Embryonic facial prominence (tissue), 1 donor: ENCODE measurements around the gene PCBP3.

Experiments
- DNase-seq: peaks from one replicate; pipeline ENCODE4 v3.0.0-alpha.2; 2016; ENCODE audit errors: extremely low spot score

Gene PCBP3

DNA sequence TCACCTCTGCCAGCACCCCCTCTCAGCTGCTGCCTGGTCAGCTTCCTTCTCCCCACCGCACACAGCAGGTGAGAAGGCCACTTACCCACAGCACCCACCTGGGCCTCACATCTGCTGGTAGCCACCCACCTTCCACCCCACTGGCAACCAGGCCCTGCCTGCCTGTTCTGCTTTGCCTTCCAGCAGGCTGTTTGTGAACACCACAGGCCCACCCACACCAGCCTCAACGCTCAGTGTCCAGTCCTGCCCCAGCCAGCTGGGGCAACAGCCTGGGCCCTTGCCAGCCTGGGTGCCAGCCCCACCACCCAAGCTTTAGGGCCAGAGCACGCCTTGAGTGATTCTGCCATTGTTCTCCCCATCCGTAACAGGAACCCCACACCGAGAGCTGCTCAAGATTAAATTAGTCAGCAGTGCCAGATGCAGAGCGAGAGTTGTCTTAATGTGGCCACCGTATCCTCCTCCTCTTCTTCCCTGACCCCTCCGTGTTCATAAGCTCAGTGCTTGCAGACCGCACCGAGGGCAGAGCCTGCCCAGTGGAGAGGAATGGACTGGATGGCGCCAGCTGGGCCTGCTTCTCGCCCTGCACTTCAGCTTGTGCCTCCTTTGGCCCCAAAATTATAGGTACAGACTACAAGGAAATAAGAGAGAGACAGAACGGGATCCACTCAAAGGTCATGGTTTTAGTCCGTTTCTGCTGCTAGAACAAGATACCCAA lies 217.8 kb downstream of the PCBP3 start:
- DNase-seq: no peak

DNA sequence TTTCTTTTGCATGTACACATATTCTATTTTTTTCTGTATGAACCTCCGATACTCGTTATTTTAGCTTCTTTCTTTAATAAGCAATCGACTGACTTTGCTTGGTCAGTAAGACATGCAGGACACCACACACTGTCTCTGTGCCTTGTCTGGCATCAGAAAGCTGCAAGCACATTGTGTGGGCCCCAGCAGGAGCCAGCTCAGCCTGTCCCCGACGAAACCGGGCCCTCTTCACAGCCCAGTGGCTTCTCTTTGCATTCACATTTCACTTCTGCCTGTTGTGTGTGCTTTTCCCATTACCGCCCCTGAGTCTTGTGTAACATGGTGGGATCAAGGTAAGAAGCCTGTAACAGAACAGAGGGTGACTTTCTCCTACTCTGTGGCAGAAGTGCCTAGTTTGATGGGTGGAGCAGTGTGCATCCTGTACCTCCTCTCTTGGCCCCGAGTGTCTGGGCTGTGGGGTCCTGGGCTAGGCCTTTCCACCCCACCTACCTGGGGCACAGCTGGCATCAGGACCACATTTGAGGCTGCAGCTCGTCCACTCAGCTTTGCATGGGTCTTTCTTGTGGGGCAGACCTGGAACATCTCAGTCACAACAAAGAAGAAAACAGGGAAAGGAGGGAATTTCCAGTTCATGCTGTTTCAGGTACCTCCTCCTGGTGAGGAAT lies 219.2 kb downstream of the PCBP3 start:
- DNase-seq: no peak

DNA sequence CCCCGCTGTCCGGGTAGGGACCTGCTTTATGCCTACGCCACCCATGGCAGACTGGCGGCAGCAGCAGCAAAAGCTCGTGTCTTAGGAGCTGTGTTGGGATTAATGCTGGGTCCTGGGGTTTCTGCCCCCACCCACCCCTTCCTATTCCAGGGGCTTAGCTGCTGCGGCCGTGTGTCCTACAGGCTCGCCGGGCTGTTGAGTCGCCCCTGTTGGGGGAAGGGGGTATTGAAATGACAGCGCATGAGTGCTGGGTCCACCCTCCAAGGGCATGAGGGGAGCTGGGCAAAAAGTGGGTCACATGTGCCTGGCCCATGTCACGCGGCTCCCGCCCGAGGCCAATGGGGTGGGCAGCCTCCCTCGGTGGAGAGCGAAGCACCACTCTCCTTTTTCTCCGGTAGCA lies 219.7 kb downstream of the PCBP3 start:
- DNase-seq: no peak

DNA sequence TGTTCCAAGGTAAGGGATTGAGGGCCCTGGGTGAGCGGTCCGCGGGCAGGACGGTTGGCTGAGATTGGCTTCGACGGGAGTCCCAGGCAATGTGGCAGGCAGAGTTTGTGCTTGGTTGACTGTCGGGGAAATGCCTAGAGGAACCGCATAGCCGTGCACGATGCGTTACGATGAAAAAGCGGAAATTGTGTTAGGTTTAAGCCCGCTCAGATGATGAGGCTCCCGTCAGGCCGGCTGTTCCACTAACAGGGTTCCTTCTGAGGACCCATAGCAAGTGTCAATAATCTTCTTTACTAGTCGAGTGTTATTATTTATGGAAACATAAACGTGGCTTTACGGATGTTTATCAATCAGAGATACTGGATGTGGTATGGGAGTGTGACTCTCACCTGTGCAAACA lies 220.2 kb downstream of the PCBP3 start:
- no peak for DNase-seq

DNA sequence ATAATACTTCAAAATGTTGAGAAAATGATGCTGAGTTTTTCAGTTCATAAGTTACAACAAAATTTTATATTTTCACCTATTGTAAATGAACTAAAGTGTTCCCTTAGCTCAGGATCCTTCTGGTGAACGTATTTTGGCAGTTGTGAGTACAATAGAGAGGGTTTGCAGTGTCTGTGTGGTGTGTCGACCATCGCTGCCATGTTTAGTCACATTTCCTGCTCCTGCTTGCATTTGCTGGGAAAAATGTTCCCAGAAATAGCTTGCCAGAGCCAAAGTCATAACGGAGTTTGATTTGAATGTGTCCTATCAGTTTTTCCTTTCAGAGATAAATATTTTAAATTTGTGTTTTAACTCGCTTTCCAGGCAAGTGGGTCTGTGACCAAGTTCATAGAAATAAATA lies 220.9 kb downstream of the PCBP3 start:
- no peak for DNase-seq

DNA sequence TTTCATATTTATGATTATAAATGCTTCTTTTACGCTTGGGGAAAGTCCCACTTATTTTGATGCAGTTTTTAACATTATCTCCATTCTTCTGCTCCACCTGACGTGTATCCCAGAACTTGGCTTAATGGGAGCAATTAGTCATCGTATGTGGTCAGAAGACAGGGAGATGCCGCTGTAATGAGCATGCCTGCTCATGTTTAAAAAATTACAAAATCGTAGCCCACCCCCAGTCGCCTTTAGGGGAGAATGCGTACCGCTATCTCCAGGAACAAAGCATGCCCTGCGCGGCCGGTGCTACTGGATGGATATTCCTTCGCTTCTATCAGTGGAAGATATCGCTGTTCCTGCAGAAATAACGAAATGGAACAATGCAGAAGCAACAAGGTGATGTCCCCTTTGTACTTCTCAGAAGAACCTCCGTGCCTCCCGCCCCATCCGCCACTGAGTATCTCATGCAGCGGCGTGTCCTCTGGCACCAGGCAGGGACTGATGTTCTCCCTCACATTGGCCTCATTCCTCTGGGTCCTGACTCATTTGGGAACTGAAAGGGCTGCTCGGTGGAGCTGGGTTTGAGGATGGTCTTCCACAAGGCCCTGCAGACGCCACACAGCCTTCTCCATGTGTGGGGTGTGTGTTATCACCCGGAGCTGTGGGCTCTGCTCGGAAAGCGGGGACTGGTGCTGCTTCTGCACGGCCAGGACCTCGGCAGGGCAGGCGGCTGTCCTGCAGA lies 221.7 kb downstream of the PCBP3 start:
- no peak for DNase-seq

DNA sequence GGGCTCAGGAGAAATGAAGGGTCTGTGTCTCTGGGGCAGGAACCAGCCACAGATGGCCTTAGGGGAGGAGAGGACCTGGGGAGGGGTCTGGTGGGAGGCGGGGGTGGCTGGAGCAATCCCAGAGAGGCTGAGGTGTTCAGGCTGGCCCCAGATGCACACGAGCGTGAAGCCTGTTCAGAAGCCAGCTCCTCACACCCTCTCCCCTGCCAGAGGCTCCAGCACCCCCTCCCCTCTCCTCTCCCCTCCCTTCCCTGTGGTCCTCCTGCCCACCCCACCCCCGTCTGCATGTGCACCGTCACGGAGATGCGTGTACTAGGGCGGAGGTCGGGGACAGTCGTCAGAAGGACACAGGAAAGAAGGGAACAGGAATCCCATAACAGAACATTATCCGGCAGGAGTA lies 223.0 kb downstream of the PCBP3 start:
- no peak for DNase-seq

DNA sequence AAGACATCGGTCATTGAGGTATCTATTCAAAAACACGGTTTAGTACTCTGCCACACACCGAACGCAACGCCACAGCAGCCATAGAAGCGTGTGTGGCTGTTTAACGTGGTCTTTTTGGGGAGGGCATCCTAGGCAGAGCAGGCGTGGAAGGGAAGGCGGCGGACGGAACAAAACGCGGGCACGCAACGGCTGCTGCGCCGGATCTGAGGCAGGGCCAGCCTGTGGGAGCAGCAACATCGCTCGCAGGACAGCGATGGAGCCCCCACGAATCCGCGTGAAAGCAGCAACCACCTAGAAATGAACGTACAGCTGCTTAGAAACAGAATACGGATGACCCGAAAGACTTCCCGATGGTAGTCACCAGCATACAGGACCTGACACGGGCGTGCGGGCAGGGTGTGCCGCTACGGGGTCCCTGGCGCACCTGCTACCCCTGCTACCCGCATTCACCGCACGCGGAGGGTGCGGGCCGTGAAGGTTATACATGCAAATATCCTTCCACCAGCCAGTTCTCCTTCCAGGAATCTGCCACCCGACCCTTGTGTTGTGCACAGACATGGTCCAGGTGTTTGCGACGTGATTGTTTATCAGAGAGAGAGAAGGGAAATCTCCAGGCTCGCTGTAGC lies 223.6 kb downstream of the PCBP3 start:
- DNase-seq: no peak

DNA sequence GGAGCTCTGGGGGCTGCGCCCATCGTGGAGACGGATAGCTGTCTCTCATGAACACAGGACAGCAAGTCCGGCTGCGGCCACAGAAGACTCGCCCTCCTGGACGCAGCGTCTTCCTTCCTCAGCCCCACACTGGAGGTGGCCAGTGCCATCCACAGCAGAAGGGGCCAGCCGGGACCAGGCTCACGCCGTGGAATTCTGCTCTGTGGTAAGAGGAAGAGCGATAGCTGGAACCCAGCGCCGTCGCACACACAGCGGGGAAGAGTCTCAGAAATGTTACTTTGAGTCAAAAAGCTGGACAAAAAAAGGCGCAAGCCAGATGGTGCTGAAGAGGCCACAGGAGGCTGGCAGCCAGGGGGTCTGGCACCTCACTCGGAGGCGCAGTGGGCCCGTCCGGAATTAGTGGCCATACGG lies 224.2 kb downstream of the PCBP3 start:
- DNase-seq: no peak

DNA sequence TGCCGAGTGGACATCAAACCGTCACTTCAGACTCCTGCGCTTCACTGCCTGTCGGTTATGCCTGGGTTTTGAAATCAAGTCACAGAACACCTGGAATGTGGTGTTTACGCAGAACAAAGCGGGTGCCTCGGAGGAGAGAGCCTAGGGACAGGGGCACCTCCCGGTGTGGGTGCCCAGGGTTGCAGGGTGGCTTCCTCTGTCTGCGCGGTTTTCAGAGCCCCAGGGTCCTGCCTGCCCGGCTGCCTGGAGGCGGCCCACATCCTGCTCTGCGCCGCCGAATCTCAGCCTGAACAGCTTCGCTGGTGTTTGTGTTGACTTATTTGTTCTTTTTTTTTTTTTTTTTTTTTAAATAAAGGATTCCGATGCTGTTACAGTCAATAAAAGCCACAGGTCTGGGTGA lies 224.6 kb downstream of the PCBP3 start:
- DNase-seq: no peak

DNA sequence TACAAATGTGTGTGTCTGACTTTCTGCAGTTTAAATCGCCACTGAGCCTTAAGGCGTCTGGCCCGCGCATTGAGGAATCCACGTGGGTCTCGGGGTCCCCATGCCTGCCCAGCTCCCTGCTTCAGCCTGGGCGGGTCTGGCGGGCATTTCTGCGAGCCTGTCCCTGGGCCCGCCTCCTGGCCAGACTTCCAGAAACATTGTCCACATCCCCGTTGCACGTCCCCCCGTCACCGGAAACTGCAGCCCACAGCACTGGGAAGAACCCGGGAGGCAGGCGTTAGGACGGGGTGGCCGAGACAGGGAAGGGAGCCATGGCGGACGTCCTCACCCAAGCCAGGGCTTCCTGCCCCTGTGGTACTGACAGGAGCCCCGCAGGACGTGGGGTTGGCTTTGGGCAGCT lies 225.0 kb downstream of the PCBP3 start:
- no peak for DNase-seq

DNA sequence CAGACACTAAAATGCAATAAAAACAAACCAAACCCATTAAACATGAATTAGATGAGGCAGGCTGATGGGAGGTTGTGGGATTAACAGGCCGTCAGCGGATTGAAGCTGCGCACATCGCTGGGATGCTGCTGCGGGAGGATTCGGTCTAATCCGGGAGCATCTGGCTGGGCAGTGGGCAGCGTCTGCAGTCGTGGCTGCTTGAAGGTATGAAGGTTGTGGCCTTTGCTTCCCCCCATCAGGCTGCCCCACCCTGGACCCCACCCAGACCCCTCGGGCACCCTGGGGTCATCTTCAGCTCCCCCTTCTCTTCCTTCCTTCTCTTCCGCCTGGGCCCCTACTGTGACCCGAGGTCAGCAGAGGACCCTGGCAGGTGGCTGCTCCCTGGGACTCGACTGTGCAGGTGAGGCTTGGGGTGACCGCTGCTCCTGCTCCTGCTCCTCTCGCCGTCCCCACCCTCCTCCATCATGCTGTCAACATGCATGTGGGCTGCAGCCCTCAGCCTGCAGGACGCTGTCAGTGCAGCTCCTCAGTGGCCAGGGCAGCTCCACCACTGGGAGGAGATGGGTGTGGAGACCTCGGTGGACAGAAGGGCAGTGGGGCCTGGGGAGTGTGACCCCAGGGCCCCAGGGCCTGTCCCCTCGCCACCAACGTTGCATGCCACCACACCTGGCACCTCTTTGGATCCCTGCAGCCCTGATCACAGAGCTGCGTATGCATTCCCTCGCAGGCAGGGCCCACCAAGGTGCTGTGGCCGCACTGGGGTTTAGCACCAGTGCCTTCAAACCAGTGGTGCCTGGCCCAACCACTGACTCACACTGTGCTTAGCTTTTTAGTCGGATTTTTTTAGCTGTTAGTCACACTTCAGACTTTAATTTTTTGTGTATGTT lies 225.8 kb downstream of the PCBP3 start:
- no peak for DNase-seq

DNA sequence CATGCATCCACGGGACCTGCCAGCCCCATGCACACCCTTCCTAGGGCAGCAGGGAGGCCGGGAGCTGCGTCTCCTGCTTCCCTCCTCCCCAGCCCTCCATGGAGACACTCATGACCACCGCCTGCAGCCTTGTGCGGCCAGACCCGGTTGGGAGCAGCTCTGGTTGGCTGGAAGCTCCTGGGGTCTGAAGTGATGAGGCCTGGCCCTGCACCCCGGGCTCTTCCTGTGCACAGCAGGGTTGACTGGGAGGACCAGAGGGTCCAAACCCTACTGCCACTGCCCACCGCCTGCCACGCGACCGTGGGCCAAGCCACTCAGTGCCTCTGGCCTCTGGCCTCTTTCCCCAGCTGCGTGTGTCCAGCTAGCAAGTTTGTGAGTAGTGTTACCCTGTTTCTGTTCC lies 226.9 kb downstream of the PCBP3 start:
- DNase-seq: no peak

DNA sequence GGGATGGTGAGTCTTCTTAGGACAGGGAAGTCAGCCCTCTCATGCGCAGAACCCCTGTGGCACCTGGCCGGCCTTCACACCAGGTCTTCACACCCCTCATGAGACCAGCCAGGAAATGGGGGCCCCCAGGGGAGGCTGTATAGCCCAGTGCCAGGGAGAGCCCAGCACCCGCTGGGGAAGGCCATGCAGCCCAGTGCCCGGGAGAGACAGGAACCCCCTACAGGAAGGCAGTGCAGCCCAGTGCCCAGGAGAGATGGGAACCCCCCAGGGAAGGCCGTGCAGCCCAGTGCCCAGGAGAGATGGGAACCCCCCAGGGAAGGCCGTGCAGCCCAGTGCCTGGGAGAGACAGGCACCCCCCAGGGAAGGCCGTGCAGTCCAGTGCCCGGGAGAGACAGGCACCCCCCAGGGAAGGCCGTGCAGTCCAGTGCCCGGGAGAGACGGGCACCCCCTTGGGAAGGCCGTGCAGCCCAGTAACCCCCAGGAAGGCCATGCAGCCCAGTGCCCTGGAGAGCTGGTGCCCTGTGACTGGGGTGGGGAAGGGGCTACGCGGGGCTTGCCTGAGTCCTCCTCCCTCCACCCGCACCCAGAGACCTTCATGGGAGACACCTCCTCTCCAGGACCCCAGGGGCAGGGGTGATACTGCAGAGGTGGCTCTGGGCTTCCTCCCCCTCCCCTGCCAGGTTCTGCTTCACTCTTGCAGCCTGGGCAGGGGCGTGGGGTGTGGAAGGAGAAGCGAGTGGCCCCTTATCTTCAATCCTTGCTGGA lies 227.5 kb downstream of the PCBP3 start:
- DNase-seq: no peak

DNA sequence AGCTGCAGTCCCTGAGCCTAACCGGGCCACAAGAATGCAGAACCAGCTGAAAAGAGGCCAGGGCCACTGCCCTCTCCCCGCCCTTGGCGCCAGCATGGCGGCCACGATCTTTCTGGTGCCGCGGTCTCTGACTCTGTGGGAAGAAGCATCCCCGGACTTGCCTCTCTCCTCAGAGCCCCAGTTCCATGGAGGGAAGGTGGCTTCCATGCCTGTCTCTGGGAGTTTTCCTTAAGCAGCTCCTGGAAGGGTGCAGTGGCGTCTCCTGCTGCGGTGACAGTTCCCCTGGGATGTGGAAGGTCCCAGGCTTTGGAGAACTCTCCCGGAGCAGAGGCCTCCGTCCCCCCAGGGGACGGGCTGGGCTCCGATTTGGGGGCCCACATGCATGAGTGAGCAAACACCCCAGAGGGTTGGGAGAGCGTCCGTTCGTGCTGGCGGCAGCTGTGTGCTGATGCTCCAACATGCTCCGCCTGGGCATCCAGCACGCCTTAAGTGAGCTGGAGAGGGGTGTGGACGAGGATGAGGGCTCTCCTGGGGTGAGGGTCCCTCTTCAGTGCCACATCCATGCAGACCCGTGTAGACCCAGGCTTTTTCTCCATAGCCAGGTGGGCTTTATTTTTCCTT lies 228.2 kb downstream of the PCBP3 start:
- no peak for DNase-seq

DNA sequence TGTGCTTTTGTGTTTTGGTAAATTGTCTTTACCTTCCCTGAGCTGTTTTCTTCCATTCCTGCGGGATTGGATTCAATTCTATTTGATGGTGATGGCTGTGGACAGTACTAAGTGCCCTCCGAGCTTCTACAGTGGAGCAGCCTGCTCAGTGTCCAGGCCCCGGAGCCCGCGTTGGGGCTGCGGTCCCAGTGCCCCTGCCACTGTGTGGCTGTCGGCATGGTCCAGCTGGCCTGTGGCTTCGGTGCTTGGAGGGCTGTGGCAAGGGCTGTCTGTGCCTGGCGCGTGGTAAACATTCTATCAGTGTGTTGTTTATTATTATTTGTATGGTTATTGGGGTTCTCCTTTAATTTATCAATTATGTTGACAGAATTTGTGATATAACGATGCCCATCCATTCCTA lies 228.9 kb downstream of the PCBP3 start:
- DNase-seq: no peak

DNA sequence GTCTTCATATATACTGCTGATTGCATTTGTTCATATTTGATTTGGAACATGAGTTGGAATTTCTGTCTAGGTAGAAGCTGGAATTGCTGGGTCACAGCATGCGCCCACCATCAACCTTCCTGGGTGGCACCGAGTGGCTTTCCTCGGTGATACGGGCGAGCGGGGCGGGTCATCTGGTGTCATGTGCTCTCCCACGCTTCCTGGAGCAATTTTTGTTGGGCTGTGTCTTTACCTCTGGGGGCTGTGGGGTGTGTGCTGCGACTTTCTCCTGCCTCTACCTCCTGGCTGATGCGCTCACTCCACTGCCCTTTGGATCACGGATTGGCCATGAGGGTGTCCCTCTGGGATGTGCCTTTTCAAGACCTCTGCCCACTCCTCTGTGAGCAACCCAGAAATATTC lies 229.4 kb downstream of the PCBP3 start:
- DNase-seq: no peak

DNA sequence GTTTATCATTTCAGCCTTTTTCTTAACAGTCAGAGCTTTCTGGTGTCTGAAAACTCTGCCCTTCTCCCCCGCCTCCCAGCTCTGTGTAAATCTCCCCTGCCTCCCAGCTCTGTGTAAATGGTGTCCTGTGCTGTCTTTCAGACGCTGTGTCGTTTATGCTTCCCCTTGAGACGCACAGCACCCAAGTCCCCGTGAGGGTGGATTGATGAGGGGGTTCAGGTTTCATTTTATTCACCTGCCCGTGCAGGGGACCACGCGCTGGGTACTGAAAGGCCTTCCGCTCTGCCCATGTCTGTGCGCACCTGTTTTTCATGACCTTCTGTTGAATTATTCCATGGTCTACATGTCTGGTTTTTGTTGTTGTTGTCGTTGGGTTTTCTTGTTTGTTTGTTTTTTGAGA lies 229.9 kb downstream of the PCBP3 start:
- DNase-seq: no peak

DNA sequence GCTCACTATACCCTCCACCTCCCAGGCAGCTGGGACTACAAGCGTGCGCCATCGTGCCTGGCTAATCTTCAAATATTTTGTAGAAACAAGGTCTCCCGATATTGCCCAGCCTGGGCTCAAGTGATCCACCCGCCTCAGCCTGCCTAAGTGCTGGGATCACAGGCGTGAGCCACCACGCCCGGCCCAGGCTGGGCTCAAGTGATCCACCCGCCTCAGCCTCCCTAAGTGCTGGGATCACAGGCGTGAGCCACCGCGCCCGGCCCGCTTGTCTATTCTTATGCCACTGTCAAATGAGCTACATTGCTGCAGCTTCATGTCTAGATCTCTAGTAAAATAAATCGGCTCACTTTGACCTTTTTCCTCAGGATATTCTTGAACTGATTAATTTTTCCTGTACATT lies 230.3 kb downstream of the PCBP3 start:
- no peak for DNase-seq

DNA sequence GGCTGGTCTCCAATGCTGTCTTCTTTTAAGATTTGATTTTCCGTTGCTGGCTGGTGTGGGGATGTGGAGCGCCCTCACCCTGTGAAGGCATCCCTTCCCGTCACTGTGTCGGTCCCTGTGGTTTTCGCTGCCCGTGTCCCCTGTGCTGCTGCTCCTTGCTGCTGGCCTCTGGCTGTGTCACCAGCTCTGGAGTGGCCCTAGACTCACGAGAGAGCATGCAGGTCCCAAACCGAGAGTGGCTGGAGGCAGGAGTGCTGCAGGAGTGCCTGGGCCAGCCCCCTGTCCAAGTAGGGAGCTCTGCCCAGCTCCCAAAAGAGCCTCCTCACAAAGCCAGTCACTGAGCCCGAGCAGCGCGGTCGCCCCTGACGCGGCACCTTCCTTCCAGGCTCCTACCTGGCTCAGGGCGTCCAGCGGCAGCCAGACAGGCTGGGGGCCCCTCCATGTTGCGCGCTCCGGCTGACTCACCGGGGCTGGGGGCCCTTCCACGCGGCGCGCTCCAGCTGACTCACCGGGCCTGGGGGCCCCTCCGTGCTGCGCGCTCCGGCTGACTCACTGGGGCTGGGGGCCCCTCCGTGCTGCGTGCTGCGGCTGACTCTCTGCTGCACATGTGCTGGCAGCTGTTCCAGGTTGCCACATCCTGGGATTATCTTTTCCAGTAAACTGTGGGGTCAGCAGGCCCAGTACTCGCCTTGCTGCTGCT lies 231.3 kb downstream of the PCBP3 start:
- no peak for DNase-seq
